EH (cell line): ENCODE measurements around the gene MED9.
"Not testable (repeated sequence)": the region's sequence is repeated elsewhere in the genome, so short reads cannot be mapped to it uniquely, and the experiment has no call there.

Experiments used
- DNase-seq: peaks from one replicate; pipeline ENCODE4 v3.0.0-alpha.2; 2015; ENCODE audit warnings: low read depth

The MED9 gene, protein sequence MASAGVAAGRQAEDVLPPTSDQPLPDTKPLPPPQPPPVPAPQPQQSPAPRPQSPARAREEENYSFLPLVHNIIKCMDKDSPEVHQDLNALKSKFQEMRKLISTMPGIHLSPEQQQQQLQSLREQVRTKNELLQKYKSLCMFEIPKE

DNA sequence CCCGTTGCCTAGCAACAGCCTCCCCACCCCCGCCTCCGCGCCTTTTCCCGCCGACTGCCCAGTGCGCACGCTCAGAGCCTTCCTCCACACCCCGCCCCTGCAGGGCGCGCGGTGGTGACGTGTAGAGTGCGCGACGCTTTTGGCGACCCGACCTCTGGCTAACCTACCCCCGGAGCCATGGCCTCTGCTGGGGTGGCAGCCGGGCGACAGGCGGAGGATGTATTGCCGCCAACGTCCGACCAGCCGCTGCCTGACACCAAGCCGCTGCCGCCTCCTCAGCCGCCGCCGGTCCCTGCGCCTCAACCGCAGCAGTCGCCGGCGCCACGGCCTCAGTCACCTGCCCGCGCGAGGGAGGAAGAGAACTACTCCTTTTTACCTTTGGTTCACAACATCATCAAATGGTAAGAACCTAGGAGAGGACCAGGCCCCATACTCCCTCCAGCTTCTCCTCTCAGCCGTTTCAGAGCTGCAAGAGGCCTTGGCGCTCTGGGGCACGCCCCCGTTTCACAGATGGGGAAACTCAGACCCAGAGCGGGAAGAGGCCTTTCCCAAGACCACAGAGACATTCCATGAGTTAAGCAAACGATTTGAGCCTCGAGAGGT is at the start of gene MED9:
Gene MED9 (plus strand): TSS at position 136 of the 603 bp plus-strand sequence. CDS start 42 bp downstream, at position 178.
- DNase-seq, result peak; percentile 87

- DNase-seq, result no peak
These were observed 47.6 kb upstream of the MED9 start for GRCh38 chr17:17429222-17429621.

DNA sequence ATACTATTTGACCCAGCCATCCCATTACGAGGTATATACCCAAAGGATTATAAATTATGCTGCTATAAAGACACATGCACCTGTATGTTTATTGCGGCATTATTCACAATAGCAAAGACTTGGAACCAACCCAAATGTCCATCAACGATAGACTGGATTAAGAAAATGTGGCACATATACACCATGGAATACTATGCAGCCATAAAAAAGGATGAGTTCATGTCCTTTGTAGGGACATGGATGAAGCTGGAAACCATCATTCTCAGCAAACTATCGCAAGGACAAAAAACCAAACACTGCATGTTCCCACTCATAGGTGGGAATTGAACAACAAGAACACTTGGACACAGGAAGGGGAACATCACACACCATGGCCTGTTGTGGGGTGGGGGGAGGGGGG is 45.9 kb upstream of the MED9 start:
- not testable (repeated sequence) for DNase-seq

- no peak for DNase-seq
These were observed 45.2 kb upstream of the MED9 start for GRCh38 chr17:17431605-17432004.

GRCh38 chr17:17433000-17433703 is 43.6 kb upstream of the MED9 start:
- no peak for DNase-seq

- DNase-seq, result peak; percentile 29
These were observed 42.3 kb upstream of the MED9 start for GRCh38 chr17:17434477-17434876.

GRCh38 chr17:17435323-17435722 is 41.5 kb upstream of the MED9 start:
- peak; percentile 94 for DNase-seq

DNA sequence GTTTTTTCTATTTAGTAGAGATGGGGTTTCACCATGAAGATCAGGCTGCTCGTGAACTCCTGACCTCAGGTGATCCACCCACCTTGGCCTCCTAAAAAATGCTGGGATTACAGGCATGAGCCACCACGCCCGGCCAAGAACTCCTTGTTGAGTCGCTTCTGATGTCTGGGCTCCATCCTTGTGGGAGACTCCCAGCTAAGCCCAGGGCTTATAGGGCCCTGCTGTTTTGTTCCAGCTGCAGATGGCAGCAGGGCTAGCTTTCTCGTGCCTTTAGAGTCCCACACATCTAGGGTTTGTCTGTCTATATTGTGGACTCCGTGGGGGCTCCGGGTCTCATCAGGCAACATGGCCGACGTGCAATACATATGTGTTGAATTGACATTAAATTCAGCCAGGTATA is 39.3 kb upstream of the MED9 start:
- DNase-seq, result no peak

DNA sequence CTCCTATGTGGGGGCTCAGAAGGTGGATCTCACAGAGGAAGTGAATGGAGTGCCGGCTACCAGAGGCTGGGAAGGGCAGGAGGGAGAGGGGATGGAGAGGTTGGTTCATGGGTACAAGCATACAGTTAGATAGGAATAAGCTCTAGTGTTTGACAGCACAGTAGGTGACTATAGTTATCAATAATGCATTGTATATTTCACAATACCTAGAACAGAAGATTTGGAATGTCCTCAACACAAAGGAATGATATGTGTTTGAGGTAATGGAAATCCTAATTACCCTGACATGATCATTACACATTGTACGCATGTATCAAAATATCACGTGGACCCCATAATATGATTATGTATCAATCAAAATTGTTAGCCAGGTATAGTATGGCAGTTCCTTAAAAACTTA is 38.9 kb upstream of the MED9 start:
- DNase-seq, result no peak

GRCh38 chr17:17440010-17440843 is 36.6 kb upstream of the MED9 start:
- DNase-seq, result peak; percentile 47

DNA sequence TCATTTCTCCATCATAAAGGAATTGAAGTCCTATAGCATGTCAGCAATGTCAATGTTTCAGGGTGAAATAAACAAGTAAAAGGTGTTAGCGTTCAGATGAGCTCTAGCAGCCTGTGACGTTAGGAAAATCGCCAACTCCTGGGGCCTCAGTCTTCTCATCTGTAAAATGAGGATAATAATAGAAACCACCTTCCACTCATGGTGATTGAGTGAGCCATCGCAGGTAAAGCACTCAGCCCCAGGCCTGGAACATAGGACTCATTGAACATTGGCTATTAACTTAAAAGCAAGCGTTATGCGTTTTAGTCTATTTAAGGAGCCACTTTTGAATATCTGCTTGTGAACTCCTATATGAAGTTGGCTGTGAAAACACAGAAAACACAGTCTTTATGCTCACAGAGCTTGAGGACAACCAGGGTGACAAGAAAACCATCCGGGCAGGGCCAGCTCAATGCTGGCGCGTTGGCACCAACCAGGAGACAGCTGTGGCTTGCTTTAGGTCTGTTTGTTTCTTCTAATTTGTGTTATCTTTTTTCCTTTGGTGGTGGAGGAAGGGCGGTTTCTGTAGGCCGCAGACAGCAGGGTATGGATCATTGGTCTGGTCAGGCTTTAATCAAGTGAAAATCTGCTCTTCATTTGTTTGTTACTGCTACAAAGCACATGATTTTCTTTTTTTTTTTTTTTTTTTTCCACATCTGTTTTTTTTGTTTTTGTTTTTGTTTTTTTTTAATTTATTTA is 35.7 kb upstream of the MED9 start:
- no peak for DNase-seq

DNA sequence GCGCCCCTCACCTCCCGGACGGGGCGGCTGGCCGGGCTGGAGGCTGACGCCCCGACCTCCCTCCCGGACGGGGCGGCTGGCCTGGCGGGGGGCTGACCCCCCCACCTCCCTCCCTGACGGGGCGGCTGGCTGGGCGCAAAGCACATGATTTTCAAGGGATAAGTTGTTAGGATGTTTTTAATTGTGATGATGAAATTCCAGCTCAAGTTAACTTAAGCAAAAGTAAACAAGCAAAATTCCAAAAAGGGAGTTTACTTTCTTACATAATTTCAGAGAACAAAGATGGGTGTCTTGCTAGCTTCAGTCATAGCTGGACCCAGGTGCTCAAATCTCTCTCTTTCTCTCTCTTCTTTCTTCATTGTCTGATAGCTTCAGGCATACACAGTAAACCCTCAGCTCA is 33.6 kb upstream of the MED9 start:
- DNase-seq, result peak; percentile 36

GRCh38 chr17:17445296-17445924 is 31.4 kb upstream of the MED9 start:
- no peak for DNase-seq

GRCh38 chr17:17445925-17446665 is 30.7 kb upstream of the MED9 start:
- DNase-seq, result peak; percentile 95

DNA sequence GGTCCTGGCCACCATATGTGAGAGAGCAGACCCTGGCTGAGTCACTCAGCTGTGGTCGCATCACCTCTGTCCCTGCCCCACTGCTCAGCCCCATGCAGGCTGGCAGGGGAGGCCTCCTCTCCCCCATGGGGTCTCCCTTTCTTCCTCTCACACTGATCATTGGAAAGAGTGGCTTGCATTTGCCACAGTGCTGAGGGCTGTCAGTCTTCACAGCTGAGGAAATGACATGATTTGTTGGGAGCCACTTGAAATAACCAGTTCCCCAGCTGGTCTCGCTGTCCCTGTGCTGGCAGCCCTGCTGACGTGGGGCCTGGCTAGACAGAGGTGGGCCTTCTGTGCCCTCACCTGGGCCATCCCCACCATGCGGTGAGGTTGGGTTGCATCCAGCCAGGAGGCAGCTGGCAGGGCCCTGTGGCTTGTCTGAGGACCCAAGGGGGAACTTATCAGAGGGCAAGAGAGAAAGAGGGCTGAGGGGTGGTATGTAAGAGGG is 30.1 kb upstream of the MED9 start:
- no peak for DNase-seq

- DNase-seq, result no peak
These were observed 29.5 kb upstream of the MED9 start for GRCh38 chr17:17447264-17447663.

DNA sequence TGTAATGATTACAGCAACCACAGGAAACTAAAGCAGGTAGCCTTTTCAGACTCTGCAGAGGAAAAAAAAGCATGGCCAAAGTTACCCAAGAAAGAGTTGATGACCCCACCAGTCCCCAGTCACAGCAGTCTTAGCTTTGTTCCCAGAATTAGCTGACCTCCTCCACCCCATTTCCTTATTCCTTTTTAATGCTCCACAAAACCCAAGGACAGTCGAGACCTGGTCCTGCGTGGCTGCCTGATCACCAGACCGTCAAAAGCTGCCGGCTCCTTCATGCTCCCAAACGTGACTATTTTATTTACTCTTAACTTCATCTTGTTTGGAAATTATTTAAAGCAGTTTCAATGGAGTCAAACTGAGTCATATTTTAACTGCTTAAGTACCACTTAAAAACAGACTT is 28.7 kb upstream of the MED9 start:
- no peak for DNase-seq

GRCh38 chr17:17448723-17449122 is 28.1 kb upstream of the MED9 start:
- no peak for DNase-seq

GRCh38 chr17:17453088-17453487 is 23.7 kb upstream of the MED9 start:
- no peak for DNase-seq

DNA sequence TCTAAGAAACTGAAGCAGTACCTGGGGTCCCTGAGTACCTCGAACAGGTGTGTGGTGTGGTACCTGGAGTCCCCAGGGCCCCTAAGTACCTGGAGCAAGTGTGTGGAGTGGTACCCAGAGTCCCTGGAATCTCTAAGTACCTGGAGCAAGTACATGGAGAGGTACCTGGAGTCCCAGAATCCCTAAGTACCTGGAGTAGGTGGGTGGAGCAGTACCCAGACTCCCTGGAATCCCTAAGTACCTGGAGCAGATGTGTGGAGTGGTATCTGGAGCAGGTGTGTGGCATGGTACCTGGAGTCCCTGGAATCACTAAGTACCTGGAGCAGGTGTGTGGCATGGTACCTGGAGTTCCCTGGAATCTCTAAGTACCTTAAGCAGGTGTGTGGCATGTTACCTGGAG is 22.5 kb upstream of the MED9 start:
- DNase-seq, result no peak

DNA sequence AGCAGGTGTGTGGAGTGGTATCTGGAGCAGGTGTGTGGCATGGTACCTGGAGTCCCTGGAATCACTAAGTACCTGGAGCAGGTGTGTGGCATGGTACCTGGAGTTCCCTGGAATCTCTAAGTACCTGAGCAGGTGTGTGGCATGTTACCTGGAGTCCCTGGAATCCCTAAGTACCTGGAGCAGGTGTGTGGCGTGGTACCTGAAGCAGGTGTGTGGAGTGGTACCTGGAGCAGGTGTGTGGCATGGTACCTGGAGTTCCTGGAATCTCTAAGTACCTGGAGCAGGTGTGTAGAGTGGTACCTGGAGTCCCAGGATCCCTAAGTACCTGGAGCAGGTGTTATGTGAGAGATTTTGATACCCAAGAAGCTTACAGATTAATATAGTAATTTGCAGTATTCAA is 22.1 kb upstream of the MED9 start:
- DNase-seq, result not testable (repeated sequence)
